Colonic mucosa (tissue), 4 donors: ENCODE data around the gene COL18A1. TPM values are rescaled to one million over a fixed set of nuclear protein-coding genes. Genes with fewer than 3 reads are reported as not detected.

ENCODE experiments used
- DNase-seq: peaks from one replicate; pipeline ENCODE4 v3.0.0-alpha.2; 2020
- H3K27ac ChIP-seq: fragments of 200-600 bp; one replicate; pipeline ENCODE4 v1.8.0; 2021
- H3K27me3 ChIP-seq: fragments of 200-600 bp; one replicate; pipeline ENCODE4 v1.8.0; 2021
- H3K36me3 ChIP-seq: fragments of 200-600 bp; one replicate; pipeline ENCODE4 v1.8.0; 2021
- H3K4me1 ChIP-seq: fragments of 200-600 bp; one replicate; pipeline ENCODE4 v1.8.0; 2021; ENCODE audit warnings: mild to moderate bottlenecking
- H3K4me3 ChIP-seq: fragments of 200-600 bp; one replicate; pipeline ENCODE4 v1.8.0; 2021
- H3K9ac ChIP-seq, 2 donors: one replicate each; pipeline ENCODE4 v1.7.0; 2013; ENCODE audit warnings: control low read depth in 2 of 2, low read depth in 2 of 2, low read length in 2 of 2
- H3K9me3 ChIP-seq: fragments of 200-600 bp; one replicate; pipeline ENCODE4 v1.8.0; 2021
- CTCF ChIP-seq: fragments of 200-600 bp; IDR thresholded peaks from one replicate; pipeline ENCODE4 v1.8.0; 2022; ENCODE audit warnings: antibody characterized with exemption, mild to moderate bottlenecking
- intact Hi-C: fragments of 100-400 bp; cut with DNase I; formaldehyde crosslinking; loops from one replicate; pipeline ENCODE4 v1.14.1; 2022
- total RNA-seq, 2 donors: library from RNA; stranded (reverse); fragmentation: NEBNext Ultra II Directional in 1 of 2; extraction: Animal tissue kit (Norgen Biotek cat#: 25700) in 1 of 2; gene quantifications; one replicate each; pipeline ENCODE4 v1.2.1, GENCODE V29; 2021
- donor health status: healthy.
- donor health status: DM: no; HTN: no; CAD: no.
- donor health status: DM: no; HTN: no; CAD: no.

COL18A1 gene
- total RNA-seq, 2 donors from 2014 or later, result 8.4 to 22.3 TPM

- no peak for TF ChIP-seq CTCF
- Histone ChIP-seq H3K36me3 (no peaks in the 10 kb centered on the region), H3K4me1 (no peaks in the 10 kb centered on the region), H3K4me3 (no peak overlapping the region), H3K9ac (no peak overlapping the region), H3K27ac (no peak overlapping the region), H3K9me3 (no peaks in the 10 kb centered on the region), H3K27me3 (no peaks in the 10 kb centered on the region)
- intact Hi-C loops, result no loop called here
- DNase-seq, result no peak
Observed at GRCh38 chr21:45387506-45387905, 17.5 kb upstream of the COL18A1 start.

GRCh38 chr21:45388011-45388521, 16.9 kb upstream of the COL18A1 start:
- Histone ChIP-seq H3K27me3 (no peaks in the 10 kb centered on the region), H3K27ac (no peak overlapping the region), H3K36me3 (no peaks in the 10 kb centered on the region), H3K9ac (no peak overlapping the region), H3K9me3 (no peaks in the 10 kb centered on the region), H3K4me1 (no peaks in the 10 kb centered on the region), H3K4me3 (no peak overlapping the region)
- intact Hi-C loops, result no loop called here
- no peak for TF ChIP-seq CTCF
- DNase-seq, result no peak

- intact Hi-C loops, result no loop called here
- no peaks in the 10 kb centered on the region for H3K27me3 ChIP-seq
Observed at GRCh38 chr21:45388611-45389296, 16.2 kb upstream of the COL18A1 start.

GRCh38 chr21:45390121-45390751, 14.7 kb upstream of the COL18A1 start:
- Histone ChIP-seq H3K4me1 (no peaks in the 10 kb centered on the region), H3K36me3 (no peaks in the 10 kb centered on the region), H3K27ac (no peak overlapping the region), H3K4me3 (no peak overlapping the region), H3K9ac (no peak overlapping the region), H3K27me3 (no peaks in the 10 kb centered on the region), H3K9me3 (no peaks in the 10 kb centered on the region)
- DNase-seq, result no peak
- intact Hi-C loops, result no loop called here
- TF ChIP-seq CTCF, result no peak

More at GRCh38 chr21:45388611-45389296, 16.2 kb upstream of the COL18A1 start:
- no peak for TF ChIP-seq CTCF
- Histone ChIP-seq H3K4me1 (no peaks in the 10 kb centered on the region), H3K27ac (no peak overlapping the region), H3K9me3 (no peaks in the 10 kb centered on the region), H3K9ac (no peak overlapping the region), H3K36me3 (no peaks in the 10 kb centered on the region), H3K4me3 (no peak overlapping the region)
- no peak for DNase-seq

- no peak overlapping the region for H3K27ac ChIP-seq
- no peaks in the 10 kb centered on the region for H3K9me3 ChIP-seq
- no peak overlapping the region for H3K4me3 ChIP-seq
- intact Hi-C loops, result no loop called here
- H3K4me1 ChIP-seq, result no peaks in the 10 kb centered on the region
- H3K9ac ChIP-seq, result no peak overlapping the region
- no peak for DNase-seq
- no peaks in the 10 kb centered on the region for H3K36me3 ChIP-seq
- no peak for TF ChIP-seq CTCF
- H3K27me3 ChIP-seq, result no peaks in the 10 kb centered on the region
Observed at GRCh38 chr21:45390831-45391742, 13.9 kb upstream of the COL18A1 start.
